Measurements from ENCODE around the gene GUSB. TPM values are rescaled to one million over a fixed set of nuclear protein-coding genes. Genes with fewer than 3 reads are reported as not detected.

GUSB gene
- total and polyA plus RNA-seq, 2 of the 4 experiments (the other 2 are of a cell fraction): 12.9 to 47.7 TPM

GRCh38 chr7:65953001-65953720 is 28.9 kb downstream of the GUSB start:
- H4K5ac ChIP-seq (ENCODE audit: low read depth, low read length): no peak overlapping the region
- TF ChIP-seq FOS (IDR thresholded peaks at IDR 0.05; ENCODE audit: low read depth, low read length) (no peak), RFX5 (IDR thresholded peaks at IDR 0.05; ENCODE audit: low read depth, low read length) (no peak), POLR2A (IDR thresholded peaks at IDR 0.05; ENCODE audit: low read depth, low read length) (no peak), CEBPB (IDR thresholded peaks at IDR 0.05; ENCODE audit: low read depth, low read length) (no peak), RAD21 (IDR thresholded peaks at IDR 0.05; ENCODE audit: low read length) (no peak), NFE2L2 (IDR thresholded peaks at IDR 0.05; ENCODE audit: low read depth, low read length) (no peak), CHD1 (IDR thresholded peaks at IDR 0.05; ENCODE audit: low read depth, low read length) (no peak), USF2 (IDR thresholded peaks at IDR 0.05; ENCODE audit: low read depth, low read length) (no peak), MXI1 (IDR thresholded peaks at IDR 0.05; ENCODE audit: borderline replicate concordance, low read depth, low read length) (no peak), RCOR1 (IDR thresholded peaks at IDR 0.05; ENCODE audit: insufficient replicate concordance, low read length) (no peak)
- TF ChIP-seq, protein P1, sequence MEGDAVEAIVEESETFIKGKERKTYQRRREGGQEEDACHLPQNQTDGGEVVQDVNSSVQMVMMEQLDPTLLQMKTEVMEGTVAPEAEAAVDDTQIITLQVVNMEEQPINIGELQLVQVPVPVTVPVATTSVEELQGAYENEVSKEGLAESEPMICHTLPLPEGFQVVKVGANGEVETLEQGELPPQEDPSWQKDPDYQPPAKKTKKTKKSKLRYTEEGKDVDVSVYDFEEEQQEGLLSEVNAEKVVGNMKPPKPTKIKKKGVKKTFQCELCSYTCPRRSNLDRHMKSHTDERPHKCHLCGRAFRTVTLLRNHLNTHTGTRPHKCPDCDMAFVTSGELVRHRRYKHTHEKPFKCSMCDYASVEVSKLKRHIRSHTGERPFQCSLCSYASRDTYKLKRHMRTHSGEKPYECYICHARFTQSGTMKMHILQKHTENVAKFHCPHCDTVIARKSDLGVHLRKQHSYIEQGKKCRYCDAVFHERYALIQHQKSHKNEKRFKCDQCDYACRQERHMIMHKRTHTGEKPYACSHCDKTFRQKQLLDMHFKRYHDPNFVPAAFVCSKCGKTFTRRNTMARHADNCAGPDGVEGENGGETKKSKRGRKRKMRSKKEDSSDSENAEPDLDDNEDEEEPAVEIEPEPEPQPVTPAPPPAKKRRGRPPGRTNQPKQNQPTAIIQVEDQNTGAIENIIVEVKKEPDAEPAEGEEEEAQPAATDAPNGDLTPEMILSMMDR (conservative IDR thresholded peaks at IDR 0.05; ENCODE audit: low read depth, low read length): no peak
- H2AK5ac ChIP-seq (ENCODE audit: low read depth, low read length): no peak overlapping the region
- H3K9me1 ChIP-seq (ENCODE audit: insufficient read depth, low read length): 0 out of 2 replicates have a peak, but pooled peaks cover 3% of the 10 kb centered on the region
- in situ Hi-C loops (cut with MboI; ENCODE audit: low sequenced_read_pairs): loop anchor here (25.0 kb wide), 1 partner anchor 216 kb away; no protein-coding TSS in a partner anchor
- no peak overlapping the region for H2BK5ac ChIP-seq (ENCODE audit: low read depth, low read length, poor library complexity, severe bottlenecking)
- no peak overlapping the region for H2AFZ ChIP-seq (replicated peaks; ENCODE audit: low read length, poor library complexity)
- no peak for ATAC-seq (ENCODE audit: low read depth)
- no peak overlapping the region for H4K8ac ChIP-seq (ENCODE audit: low read depth in 2 of 2, low read length in 2 of 2)
- H3K14ac ChIP-seq (replicated peaks; ENCODE audit: low read depth, low read length): no peak overlapping the region
- no peak overlapping the region for H2BK20ac ChIP-seq (ENCODE audit: low read depth, low read length)
- H3K4me3 ChIP-seq (ENCODE audit: insufficient read depth, low read depth, low read length): no peak overlapping the region
- no peak overlapping the region for H3K56ac ChIP-seq (ENCODE audit: extremely low read depth, insufficient read depth, low read length)
- no peaks in the 10 kb centered on the region for H3K27me3 ChIP-seq (ENCODE audit: control insufficient read depth, insufficient read depth, low read length)
- no TSS peak for BruUV-seq (replicated peaks)
- H4K91ac ChIP-seq (ENCODE audit: insufficient read depth, low read depth, low read length): no peak overlapping the region
- no peak overlapping the region for H3K18ac ChIP-seq (ENCODE audit: low read depth, low read length)
- H3K4me1 ChIP-seq (ENCODE audit: control insufficient read depth, insufficient read depth, low read length): no peaks in the 10 kb centered on the region
- peaks cover 15 to 19% of the 10 kb centered on the region in 2 experiments for H3K79me1 ChIP-seq (ENCODE audit: low read depth in 1 of 2, low read length in 2 of 2)
- H3K9me3 ChIP-seq (ENCODE audit: control insufficient read depth, insufficient read depth, low read length): no peaks in the 10 kb centered on the region
- no peak overlapping the region for H3K4ac ChIP-seq (ENCODE audit: low read depth, low read length)
- H3K4me2 ChIP-seq (ENCODE audit: low read depth, low read length): no peak overlapping the region
- POLR2A ChIA-PET (ENCODE audit: unreplicated experiment): no interaction called here
- no peak for DNase-seq
- H4K20me1 ChIP-seq (ENCODE audit: insufficient read depth, low read length): no peaks in the 10 kb centered on the region; the same call in 1 of the 2 replicates
- H3K9ac ChIP-seq (ENCODE audit: low read depth, low read length): no peak overlapping the region
- no peak overlapping the region for H3K27ac ChIP-seq (ENCODE audit: insufficient read depth, low read length)
- no peak overlapping the region for H2BK15ac ChIP-seq (ENCODE audit: low read depth, low read length)
- WGBS, 2 experiments (ENCODE audit: extremely low coverage in 2 of 2, insufficient read length in 1 of 2): no CpG with 5 or more reads among the region's 5 CpGs
- no peak overlapping the region for H3K23ac ChIP-seq (ENCODE audit: low read depth, low read length)
- intact Hi-C loops (cut with micrococcal nuclease): no loop called here
- dilution Hi-C loops (cut with HindIII; ENCODE audit: low sequenced_read_pairs, unreplicated experiment): no loop called here
- H3K36me3 ChIP-seq (ENCODE audit: control insufficient read depth, insufficient read depth, low read length): peaks cover 11% of the 10 kb centered on the region
- H2AK9ac ChIP-seq (replicated peaks; ENCODE audit: low read depth, low read length, poor library complexity): no peak overlapping the region
- H2BK120ac ChIP-seq (ENCODE audit: low read depth, low read length): no peak overlapping the region
- CTCF ChIA-PET: no interaction called here

Measured in IMR-90 (cell line).